PFSK-1 (cell line): ENCODE results near the gene LENEP.

Experiments
- FOXP2 ChIP-seq: optimal IDR thresholded peaks from 2 replicates; pipeline ENCODE3; 2011; ENCODE audit warnings: borderline replicate concordance, control low read depth, inconsistent platforms; ENCODE audit not compliant: insufficient read depth; ENCODE audit errors: extremely low read length, extremely low read depth
- POLR2AphosphoS5 ChIP-seq: IDR thresholded peaks from 2 replicates; pipeline ENCODE4 v1.6.1; 2012; ENCODE audit warnings: low read depth, mild to moderate bottlenecking, control low read depth, low read length, moderate library complexity
- REST ChIP-seq, 2 experiments: IDR thresholded peaks; 2 replicates each; pipeline versions ENCODE4 v1.6.1 to v1.8.0; 2011 to 2012; ENCODE audit warnings: low read depth in 2 of 2, low read length in 2 of 2, control low read depth in 1 of 2, inconsistent platforms in 1 of 2, mild to moderate bottlenecking in 1 of 2, moderate library complexity in 1 of 2; ENCODE audit not compliant: insufficient read depth in 1 of 2
- SIN3A ChIP-seq: IDR thresholded peaks from 2 replicates; pipeline ENCODE4 v1.6.1; 2012; ENCODE audit warnings: mild to moderate bottlenecking, low read length, moderate library complexity, borderline replicate concordance; ENCODE audit not compliant: insufficient read depth
- TAF1 ChIP-seq: IDR thresholded peaks from 2 replicates; pipeline ENCODE4 v1.6.1; 2012; ENCODE audit warnings: low read length, control low read depth, borderline replicate concordance; ENCODE audit not compliant: insufficient read depth

Gene LENEP

GRCh38 chr1:155023627-155024026 is 30.2 kb downstream of the LENEP start:
- no peak for TF ChIP-seq SIN3A
- no peak for TF ChIP-seq REST (IDR thresholded peaks at IDR 0.05; ENCODE audit: insufficient read depth in 1 of 2, low read depth in 2 of 2, low read length in 2 of 2)
- TF ChIP-seq POLR2AphosphoS5: no peak
- TF ChIP-seq FOXP2: no peak

- TF ChIP-seq POLR2AphosphoS5 (no peak), SIN3A (no peak), FOXP2 (no peak), TAF1 (no peak), REST (IDR thresholded peaks at IDR 0.05; ENCODE audit: insufficient read depth in 1 of 2, low read depth in 2 of 2, low read length in 2 of 2) (no peak)
These were observed 30.9 kb downstream of the LENEP start for GRCh38 chr1:155024315-155024714.

DNA sequence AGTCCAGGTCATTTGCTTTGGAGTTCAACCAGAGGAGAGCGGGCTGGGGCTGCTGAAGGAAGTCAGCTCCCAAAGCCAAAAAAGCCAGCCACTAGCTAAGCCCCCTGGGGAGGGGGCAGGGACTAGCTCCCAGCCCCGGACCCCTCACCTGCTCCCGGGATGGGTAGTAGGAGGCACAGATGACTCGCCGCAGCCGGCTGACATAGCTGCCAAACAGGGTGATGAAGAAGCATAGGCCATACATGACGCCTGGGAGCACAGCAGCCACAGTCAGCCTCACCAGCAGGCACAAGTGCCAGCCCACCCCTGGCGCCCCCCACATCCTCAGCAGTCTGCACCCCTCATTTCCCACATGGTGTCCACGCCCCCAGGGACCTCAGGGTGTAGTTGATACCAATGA is 32.8 kb downstream of the LENEP start:
- no peak for TF ChIP-seq REST (IDR thresholded peaks at IDR 0.05; ENCODE audit: insufficient read depth in 1 of 2, low read depth in 2 of 2, low read length in 2 of 2)
- no peak for TF ChIP-seq POLR2AphosphoS5
- no peak for TF ChIP-seq TAF1
- no peak for TF ChIP-seq FOXP2
- TF ChIP-seq SIN3A: no peak

DNA sequence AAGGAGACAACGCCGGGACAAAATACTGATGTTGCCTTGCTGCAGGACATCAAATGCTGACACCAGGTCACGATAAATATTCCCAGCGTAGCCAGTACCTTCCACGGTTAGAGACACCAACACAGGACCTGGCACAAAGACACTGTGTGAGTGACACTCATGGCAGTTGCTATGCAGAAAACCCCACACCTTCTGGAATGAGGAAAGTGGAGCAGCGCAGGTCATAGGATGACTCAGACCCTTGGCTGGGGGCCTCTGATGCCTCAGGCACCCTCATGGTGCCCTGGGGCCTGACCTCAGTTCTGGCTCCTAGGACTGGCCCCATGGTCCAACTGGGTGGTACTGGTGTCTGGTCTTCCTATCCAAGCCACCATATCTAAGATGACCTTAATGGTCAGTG is 33.2 kb downstream of the LENEP start:
- TF ChIP-seq FOXP2: no peak
- no peak for TF ChIP-seq POLR2AphosphoS5
- TF ChIP-seq SIN3A: no peak
- no peak for TF ChIP-seq REST (IDR thresholded peaks at IDR 0.05; ENCODE audit: insufficient read depth in 1 of 2, low read depth in 2 of 2, low read length in 2 of 2)
- no peak for TF ChIP-seq TAF1
